Measurements from ENCODE around the gene TPM4.
A peak's percentile ranks its signal among the peaks of the same experiment; 100 is the strongest.
"Not testable (repeated sequence)": the region's sequence is repeated elsewhere in the genome, so short reads cannot be mapped to it uniquely, and the experiment has no call there.

The TPM4 gene

GRCh38 chr19:16096280-16096855 lies 20.1 kb downstream of the TPM4 start:
- no peak for DNase-seq (ENCODE audit: low read depth)

- no peak for DNase-seq (ENCODE audit: low read depth)
Observed at GRCh38 chr19:16098416-16098768, 22.1 kb downstream of the TPM4 start.

DNA sequence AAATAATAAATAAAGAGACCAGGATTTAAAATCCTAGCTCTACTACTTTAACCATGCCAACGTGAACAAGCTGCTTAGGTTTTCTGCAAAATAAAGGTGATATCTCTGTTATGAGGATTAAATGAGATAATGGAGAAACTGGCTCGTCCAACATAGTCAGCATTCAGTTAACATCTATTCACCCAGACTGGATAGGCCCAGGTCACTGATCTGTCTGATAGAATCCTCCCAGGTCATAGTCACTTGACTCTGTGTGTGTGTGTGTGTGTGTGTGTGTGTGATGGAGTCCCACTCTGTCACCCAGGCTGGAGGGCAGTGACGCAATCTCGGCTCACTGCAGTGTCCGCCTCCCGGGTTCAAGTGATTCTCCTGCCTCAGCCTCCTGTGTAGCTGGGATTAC lies 22.5 kb downstream of the TPM4 start:
- no peak for DNase-seq (ENCODE audit: low read depth)

DNA sequence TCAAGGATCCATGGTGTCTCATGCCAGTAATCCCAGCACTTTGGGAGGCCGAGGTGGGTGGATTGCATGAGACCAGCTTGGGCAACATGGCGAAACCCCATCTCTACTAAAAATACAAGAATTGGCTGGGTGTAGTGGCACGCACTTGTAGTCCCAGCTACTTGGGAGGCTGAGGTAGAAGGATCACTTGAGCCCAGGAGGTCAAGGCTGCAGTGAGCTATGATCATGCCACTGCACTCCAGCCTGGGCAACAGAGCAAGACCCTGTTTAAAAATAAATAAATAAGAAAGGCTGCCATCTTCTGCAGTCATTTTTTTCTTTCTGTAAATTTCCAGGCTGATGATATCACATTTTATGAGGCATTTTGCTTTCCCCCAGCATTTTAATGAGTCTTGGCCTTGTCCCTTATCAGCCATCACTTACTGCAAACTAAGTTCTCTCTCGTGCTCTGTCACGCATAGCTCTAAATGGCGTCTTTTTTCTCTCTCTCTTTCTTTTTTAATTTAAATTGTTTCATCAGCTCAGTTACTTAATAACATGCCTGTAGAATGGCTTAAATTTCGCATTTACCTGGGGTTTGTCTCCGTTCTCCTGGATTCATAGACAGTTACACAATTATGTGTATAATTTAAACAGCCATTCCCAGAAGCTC lies 23.1 kb downstream of the TPM4 start:
- DNase-seq (ENCODE audit: low read depth): not testable (repeated sequence)

DNA sequence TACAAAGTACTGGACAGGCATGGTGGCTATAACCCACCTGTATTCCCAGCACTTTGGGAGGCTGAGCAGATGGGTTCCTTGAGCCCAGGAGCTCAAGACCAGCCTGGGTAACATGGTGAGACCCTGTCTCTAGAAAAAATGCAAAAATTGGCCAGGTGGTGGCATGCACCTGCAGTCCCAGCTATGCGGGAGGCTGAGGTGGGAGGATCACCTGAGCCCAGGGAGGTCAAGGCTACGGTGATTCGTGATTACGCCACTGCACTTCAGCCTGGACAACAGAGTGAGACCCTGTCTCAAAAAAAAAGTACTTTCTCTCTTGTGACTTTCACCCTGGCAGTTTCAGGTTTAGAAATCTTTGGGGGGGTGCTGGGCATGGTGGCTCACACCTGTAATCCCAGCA lies 24.2 kb downstream of the TPM4 start:
- no peak for DNase-seq (ENCODE audit: low read depth)

DNA sequence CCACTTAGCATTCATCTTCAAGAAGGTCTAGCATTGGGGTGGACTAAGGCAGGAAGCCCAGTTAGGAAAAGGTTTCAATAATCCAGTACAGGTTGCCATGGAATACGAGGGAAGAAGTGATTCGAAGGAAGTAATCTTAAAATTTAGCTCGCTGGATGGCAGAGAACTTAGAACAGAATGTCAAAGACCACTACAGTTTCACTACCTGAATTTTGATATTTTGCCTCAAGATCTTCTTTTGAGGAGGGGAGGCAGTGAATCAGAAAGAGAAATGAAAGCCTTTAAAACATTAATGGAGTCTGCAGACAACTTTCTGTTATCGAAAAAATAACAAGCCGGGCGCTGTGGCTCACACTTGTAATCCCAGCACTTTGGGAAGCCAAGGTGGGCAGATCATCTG lies 28.4 kb downstream of the TPM4 start:
- no peak for DNase-seq (ENCODE audit: low read depth)

GRCh38 chr19:16106121-16106520 lies 29.8 kb downstream of the TPM4 start:
- DNase-seq (ENCODE audit: low read depth): no peak

- peak; percentile 97 for DNase-seq (ENCODE audit: low read depth)
Observed at GRCh38 chr19:16111160-16111908, 35.0 kb downstream of the TPM4 start, which contains the start of gene RAB8A. RAB8A (plus strand) TSS chr19:16111889; CDS start chr19:16111902, 13 bp downstream.

GRCh38 chr19:16111909-16112752 lies 35.8 kb downstream of the TPM4 start:
- DNase-seq (ENCODE audit: low read depth): no peak

DNA sequence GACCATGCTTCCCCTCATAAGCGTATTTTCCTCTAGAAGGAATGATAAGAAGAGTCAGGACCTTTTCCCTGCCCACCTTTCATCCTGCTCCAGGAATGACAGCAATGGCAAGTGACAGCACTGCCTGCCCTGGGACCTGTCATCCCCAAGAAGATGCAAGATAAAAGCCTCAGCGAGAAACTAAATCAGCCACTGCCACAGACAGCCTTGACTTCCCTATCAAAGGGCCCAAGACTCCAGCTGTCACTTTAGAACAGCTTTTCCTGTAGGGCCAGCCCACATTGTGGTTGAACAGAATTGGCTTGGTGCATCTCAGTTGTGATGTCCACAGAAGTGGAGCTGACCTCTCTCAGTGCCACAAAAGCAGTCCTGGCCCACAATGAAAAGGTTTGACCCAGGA lies 36.5 kb downstream of the TPM4 start:
- DNase-seq (ENCODE audit: low read depth): no peak

DNA sequence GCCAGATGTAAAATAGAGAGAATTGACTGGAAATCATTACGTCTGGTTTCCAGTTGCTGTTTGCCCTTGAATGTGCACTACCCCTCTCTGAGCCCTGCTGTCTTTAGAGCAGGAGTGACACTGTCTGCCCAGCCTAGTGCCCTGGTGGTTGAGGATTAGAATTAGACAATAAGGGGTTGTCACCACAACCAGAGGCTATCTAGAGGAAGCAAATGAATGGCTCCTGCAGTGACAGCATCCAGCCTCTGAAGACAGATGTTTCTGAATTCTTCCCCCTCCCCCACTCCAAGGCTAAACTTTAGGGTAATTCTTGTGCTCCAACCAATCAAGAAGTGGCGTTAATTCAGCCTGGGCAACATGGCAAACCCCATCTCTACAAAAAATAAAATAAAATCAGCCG lies 37.4 kb downstream of the TPM4 start:
- no peak for DNase-seq (ENCODE audit: low read depth)

DNA sequence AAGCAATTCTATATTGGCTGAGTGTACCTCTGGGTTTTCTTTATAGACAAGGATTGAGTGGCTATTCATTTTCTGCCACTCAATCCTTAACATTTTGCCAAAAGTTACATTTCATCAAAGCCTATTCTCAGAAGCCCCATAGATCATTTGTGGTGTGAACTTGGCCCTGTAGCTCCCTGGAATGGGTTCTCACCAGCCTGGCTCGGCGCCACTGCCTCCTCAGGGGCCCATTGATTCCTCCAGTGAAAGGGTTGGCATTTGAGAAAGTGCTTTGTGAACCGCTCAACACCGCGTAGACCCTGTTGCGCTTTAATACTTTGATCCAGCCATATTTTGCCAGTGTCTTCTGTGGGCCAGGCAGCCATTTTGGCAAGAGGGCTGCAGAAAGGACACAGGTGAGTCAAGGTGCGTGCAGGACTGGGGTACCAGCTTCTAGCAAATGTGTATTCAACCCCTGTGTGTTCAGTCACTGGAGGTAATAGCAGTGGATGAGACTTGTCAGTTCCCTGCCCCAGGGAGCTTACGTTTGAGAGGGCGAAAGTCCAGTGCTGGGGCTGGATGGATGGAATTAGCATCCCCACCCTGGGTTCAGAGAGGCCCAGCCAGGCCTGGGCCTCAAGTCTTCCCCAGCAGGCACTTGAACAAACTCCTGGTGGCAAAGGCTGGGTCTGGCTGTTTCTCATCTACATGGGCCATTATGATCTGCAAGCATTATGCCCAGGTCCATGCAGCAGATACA lies 39.2 kb downstream of the TPM4 start:
- no peak for DNase-seq (ENCODE audit: low read depth)

- no peak for DNase-seq (ENCODE audit: low read depth)
Observed at GRCh38 chr19:16116067-16116466, 39.8 kb downstream of the TPM4 start.

DNA sequence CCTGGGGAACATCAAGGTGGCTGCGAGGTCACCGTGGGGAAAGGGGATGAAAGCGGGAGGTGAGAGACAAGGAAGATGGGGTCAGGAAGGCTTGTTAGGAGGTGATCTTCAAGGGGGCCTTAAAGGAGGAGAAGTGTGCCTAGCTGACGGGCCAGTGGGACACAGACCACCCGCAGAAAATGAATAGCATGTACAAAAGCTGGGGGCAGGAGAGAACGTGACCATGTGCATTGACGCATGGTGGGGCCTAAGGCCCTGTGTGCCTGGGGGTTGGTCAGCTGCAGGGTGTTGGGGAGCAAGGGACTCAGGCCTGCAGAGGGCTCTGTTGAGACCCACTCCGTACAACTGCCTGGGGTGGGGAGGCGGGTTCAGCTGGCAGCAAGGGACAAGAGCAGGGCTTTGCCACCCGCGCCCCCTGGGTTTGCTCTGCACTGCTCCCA lies 41.3 kb downstream of the TPM4 start:
- no peak for DNase-seq (ENCODE audit: low read depth)

DNA sequence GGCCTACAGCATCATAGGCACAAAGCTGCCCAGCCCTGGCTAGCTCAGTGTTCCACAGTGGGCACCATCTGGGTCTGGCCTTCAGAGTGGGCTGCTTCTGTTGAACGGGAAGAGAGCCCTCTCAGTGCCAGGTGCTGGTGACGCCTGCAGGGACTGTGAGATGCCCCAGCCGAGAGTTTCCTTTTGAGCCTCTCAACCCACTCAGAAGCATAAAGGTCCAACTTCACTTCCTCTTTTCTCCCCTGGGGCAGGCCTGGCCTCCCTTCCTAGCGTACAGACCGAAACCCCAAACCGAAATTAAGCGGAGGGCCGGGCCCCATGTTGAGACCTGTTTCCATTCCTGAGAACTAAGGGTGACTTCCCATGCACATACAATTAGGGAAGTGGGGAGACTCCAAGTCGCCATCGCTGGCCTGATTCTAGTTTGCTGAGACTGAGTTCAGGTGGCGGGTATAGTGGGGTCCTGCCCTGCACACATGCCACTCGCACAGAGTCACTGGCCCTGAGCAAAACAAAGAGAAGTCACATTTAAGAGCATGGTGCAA lies 42.3 kb downstream of the TPM4 start:
- no peak for DNase-seq (ENCODE audit: low read depth)

- not testable (repeated sequence) for DNase-seq (ENCODE audit: low read depth)
Observed at GRCh38 chr19:16119075-16119857, 43.0 kb downstream of the TPM4 start.

GRCh38 chr19:16121141-16121540 lies 44.8 kb downstream of the TPM4 start:
- no peak for DNase-seq (ENCODE audit: low read depth)

GRCh38 chr19:16121967-16122366 lies 45.7 kb downstream of the TPM4 start:
- DNase-seq (ENCODE audit: low read depth): no peak

DNA sequence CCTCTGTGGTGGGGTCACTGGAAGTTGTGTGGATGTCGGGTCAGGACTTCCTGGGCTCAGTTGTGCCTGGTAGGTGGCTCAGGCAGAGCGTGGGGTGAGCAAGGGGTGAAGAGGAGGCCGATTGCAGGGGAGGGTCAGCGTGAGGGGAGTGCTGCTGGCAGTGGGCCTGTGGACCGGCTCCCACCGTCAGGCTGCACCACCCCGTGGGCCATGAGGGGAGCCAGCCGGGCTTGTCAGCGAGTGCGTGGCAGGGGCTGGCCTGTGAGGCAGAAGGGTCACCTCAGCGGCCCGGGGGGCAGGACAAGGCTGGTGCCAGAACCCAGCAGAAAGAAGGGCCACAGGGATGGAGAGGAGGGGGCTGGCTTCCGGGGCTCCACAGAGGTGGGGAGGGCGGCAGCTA lies 48.7 kb downstream of the TPM4 start:
- no peak for DNase-seq (ENCODE audit: low read depth)

DNA sequence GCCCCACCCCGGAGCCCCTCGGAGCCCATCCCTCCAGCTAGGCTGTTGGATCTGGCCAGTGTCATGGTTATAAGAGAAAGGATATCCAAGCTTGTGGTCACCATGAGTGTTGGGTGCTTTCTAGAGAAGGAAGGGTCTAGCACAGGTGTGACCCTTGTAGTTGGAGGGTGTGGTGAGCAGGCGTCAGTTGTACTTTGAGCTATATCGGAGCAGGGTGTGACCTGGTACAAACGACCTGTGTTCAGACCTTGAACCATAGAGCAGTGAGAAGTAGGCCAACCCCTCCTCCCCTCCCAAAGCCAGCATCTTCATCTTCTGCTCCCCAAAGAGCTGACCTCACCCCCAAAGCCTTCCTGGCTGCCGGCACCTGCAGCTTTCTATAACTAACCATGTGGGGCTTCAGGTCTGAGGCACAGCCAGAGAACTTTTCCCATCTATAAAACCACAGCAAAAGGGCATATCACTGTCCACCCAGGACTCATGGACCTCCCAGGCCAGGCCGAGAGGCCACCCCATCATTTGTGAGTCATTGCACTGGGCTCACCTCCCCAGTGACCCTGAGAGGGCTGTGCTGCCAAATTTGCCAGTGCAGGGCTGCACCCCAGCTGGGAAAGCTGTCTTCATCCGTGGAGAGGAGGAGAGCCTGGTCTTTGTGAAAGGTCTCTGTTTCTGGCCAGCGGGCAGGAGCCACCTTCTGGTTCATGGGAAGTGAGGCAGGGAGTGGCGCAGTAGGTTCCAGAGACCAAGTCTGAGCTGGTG lies 49.6 kb downstream of the TPM4 start:
- DNase-seq (ENCODE audit: low read depth): no peak
